Trophoblast cell (in vitro differentiated cells and primary cell): Measurements from ENCODE around the gene FAM120B.
A peak's percentile ranks its signal among the peaks of the same experiment; 100 is the strongest.

Source experiments
- DNase-seq, 2 donors: peaks; one replicate each; pipeline ENCODE4 v3.0.0-alpha.2; 2016
- H2AFZ ChIP-seq: 2 replicates; pipeline ENCODE4 v1.6.1; 2013; ENCODE audit warnings: low read length, moderate library complexity, mild to moderate bottlenecking; ENCODE audit not compliant: insufficient read depth, poor library complexity
- H2AK5ac ChIP-seq: 2 replicates; pipeline ENCODE4 v1.6.1; 2013; ENCODE audit warnings: mild to moderate bottlenecking, low read length
- H2BK120ac ChIP-seq: 2 replicates; pipeline ENCODE4 v1.6.1; 2013; ENCODE audit warnings: low read length, mild to moderate bottlenecking, moderate library complexity; ENCODE audit not compliant: insufficient read depth, poor library complexity
- H2BK12ac ChIP-seq: 2 replicates; pipeline ENCODE4 v1.6.1; 2013; ENCODE audit warnings: mild to moderate bottlenecking, low read length, moderate library complexity
- H2BK5ac ChIP-seq: 2 replicates; pipeline ENCODE4 v1.6.1; 2013; ENCODE audit warnings: low read length, low read depth, moderate library complexity, mild to moderate bottlenecking; ENCODE audit not compliant: poor library complexity
- H3K14ac ChIP-seq: 2 replicates; pipeline ENCODE4 v1.6.1; 2013; ENCODE audit warnings: mild to moderate bottlenecking, low read length
- H3K18ac ChIP-seq: 2 replicates; pipeline ENCODE4 v1.6.1; 2013; ENCODE audit warnings: mild to moderate bottlenecking, low read length
- H3K23ac ChIP-seq: 2 replicates; pipeline ENCODE4 v1.6.1; 2013; ENCODE audit warnings: low read length
- H3K27ac ChIP-seq: 2 replicates; pipeline ENCODE4 v1.5.1; 2013; ENCODE audit warnings: low read depth, mild to moderate bottlenecking, inconsistent platforms, low read length, moderate library complexity
- H3K27me3 ChIP-seq: 2 replicates; pipeline ENCODE4 v1.6.1; 2013; ENCODE audit warnings: inconsistent platforms, mild to moderate bottlenecking, low read length, moderate library complexity; ENCODE audit not compliant: insufficient read depth
- H3K36me3 ChIP-seq, 2 experiments: 1 replicate in 1 of 2; 2 replicates in 1 of 2; pipeline ENCODE4 v1.6.1; 2013; ENCODE audit warnings: low read length in 2 of 2, mild to moderate bottlenecking in 2 of 2, moderate library complexity in 1 of 2; ENCODE audit not compliant: insufficient read depth in 2 of 2, control insufficient read depth in 1 of 2
- H3K4ac ChIP-seq: 2 replicates; pipeline ENCODE4 v1.6.1; 2013; ENCODE audit warnings: low read depth, mild to moderate bottlenecking, low read length, moderate library complexity
- H3K4me1 ChIP-seq, 2 experiments: 1 replicate in 1 of 2; 2 replicates in 1 of 2; pipeline ENCODE4 v1.6.1; 2013; ENCODE audit warnings: low read length in 2 of 2, mild to moderate bottlenecking in 2 of 2, moderate library complexity in 1 of 2; ENCODE audit not compliant: insufficient read depth in 2 of 2, control insufficient read depth in 1 of 2
- H3K4me2 ChIP-seq: 2 replicates; pipeline ENCODE4 v1.6.1; 2013; ENCODE audit warnings: inconsistent platforms, mild to moderate bottlenecking, low read length, moderate library complexity
- H3K4me3 ChIP-seq: 2 replicates; pipeline ENCODE4 v1.5.1; 2013; ENCODE audit warnings: mild to moderate bottlenecking, low read depth, low read length, inconsistent platforms
- H3K79me1 ChIP-seq: one replicate; pipeline ENCODE4 v1.6.1; 2013; ENCODE audit warnings: low read length
- H3K79me2 ChIP-seq: 2 replicates; pipeline ENCODE4 v1.6.1; 2013; ENCODE audit warnings: low read length, mild to moderate bottlenecking; ENCODE audit not compliant: control insufficient read depth, insufficient read depth, poor library complexity
- H3K9ac ChIP-seq: 2 replicates; pipeline ENCODE4 v1.6.1; 2013; ENCODE audit warnings: mild to moderate bottlenecking, low read length
- H3K9me3 ChIP-seq: 2 replicates; pipeline ENCODE4 v1.6.1; 2013; ENCODE audit warnings: low read depth, mild to moderate bottlenecking, control low read depth, inconsistent platforms, low read length; ENCODE audit not compliant: insufficient read depth
- H4K12ac ChIP-seq: 2 replicates; pipeline ENCODE4 v1.6.1; 2013; ENCODE audit warnings: low read depth, mild to moderate bottlenecking, low read length, moderate library complexity
- H4K8ac ChIP-seq: 2 replicates; pipeline ENCODE4 v1.6.1; 2013; ENCODE audit warnings: low read depth, mild to moderate bottlenecking, low read length, moderate library complexity
- H4K91ac ChIP-seq: one replicate; pipeline ENCODE4 v1.6.1; 2013; ENCODE audit warnings: low read depth, mild to moderate bottlenecking, low read length, moderate library complexity
- WGBS: extraction: QIAGEN DNeasy Blood & Tissue Kit; methylation state at CpG from one replicate; pipeline ENCODE4 v1.1.7; 2013; ENCODE audit warnings: missing lambda C conversion rate; ENCODE audit not compliant: insufficient read length, insufficient coverage; ENCODE audit errors: extremely low coverage; 5-methylcytosine and 5-hydroxymethylcytosine counted together

FAM120B gene

DNA sequence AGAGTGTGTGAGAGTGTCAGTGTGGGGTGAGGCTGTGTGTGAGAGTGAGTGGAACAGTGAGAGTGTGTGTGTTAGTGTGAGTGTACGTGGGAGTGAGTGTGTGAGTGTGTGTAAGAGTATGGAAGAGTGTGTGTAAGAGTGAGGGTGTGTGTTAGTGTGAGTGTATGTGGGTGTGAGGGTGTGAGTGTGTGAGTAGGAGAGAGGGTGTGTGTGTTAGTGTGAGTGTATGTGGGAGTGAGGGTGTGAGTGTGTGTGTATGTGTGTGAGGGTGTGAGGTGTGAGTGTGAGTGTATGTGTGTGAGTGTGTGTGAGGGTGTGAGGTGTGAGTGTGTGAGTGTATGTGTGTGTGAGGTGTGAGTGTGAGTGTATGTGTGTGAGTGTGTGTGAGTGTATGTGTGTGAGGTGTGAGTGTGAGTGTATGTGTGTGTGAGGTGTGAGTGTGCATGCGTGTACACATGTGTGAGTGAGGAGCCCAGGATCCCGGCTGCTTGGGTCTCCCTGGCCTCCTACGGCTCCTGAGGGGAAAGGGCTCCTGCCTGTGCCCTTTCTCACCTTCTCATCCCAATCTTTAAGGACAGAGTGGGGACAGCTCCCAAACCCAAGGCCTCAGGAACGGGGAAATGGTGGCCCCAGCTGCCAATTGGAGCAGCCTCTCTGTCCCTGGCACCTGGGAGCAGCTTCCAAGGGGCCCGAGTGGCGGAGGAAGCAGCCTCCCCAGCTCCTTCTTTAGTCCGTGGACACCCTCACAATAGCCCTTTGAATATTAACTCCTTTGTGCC, 146.4 kb downstream of the FAM120B start:
- Histone ChIP-seq H3K36me3 (no peaks in the 10 kb centered on the region), H2BK5ac (no peak overlapping the region), H2AFZ (no peak overlapping the region), H3K9me3 (no peaks in the 10 kb centered on the region), H3K4me3 (peak overlapping the region; percentile 39), H4K8ac (no peak overlapping the region), H3K27me3 (no peaks in the 10 kb centered on the region), H4K12ac (no peak overlapping the region), H3K27ac (no peak overlapping the region), H3K9ac (no peak overlapping the region), H2BK12ac (no peak overlapping the region), H2AK5ac (no peak overlapping the region), H3K4ac (no peak overlapping the region), H3K14ac (no peak overlapping the region), H3K23ac (no peak overlapping the region), H3K4me2 (no peak overlapping the region), H3K4me1 (no peaks in the 10 kb centered on the region), H3K79me2 (no peaks in the 10 kb centered on the region), H2BK120ac (no peak overlapping the region), H3K18ac (no peak overlapping the region), H4K91ac (no peak overlapping the region), H3K79me1 (no peaks in the 10 kb centered on the region)
- no peak for DNase-seq
- WGBS = no CpG with 5 or more reads among the region's 8 CpGs

DNA sequence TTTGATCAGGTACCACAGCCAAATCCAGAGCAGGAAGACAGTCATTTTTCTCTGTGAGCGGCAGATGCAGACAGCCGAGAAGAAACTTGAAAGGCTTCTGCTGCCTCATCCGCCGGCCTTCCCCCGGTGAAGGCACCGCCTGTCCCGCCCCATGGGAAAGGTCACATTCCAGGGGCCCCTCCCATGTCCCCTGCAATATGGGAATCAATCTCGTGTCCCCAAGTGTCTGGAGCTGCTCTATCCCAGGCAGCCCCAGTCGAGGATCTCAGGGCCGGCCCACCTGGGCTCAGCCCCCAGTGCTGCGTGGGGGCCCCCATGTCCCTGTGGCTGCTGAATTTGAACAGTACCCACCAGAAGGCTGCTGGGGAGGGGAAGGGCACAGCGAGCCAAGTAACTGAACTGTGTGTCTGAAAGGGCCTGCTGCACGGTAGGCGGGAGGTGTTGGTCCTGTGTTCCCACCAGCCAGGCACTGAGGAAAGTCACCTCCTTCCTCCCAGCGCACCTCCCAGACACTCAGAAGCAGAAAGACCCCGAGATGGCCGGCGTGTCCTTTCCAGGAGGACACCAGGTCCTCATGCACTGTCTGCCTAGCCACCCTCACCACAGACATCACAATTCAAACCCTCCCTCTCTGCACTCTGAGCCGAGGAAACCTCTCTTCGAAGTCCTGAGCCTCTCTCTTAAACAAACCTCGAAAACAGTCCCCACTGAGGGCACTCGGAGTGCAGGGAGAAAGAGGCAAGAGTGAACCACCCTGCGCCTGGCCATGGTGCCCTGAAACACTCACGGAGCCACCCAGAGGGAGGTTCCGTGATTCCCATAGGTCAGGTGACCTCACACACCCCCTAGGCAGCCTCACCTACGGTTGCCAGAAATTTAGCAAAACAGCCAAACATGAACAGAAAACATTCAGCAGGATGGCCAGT, 147.3 kb downstream of the FAM120B start:
- Histone ChIP-seq H3K4ac (no peak overlapping the region), H3K9me3 (no peaks in the 10 kb centered on the region), H2AK5ac (no peak overlapping the region), H2BK5ac (no peak overlapping the region), H3K27me3 (no peaks in the 10 kb centered on the region), H3K27ac (no peak overlapping the region), H3K4me3 (no peak overlapping the region), H3K79me1 (no peaks in the 10 kb centered on the region), H4K8ac (no peak overlapping the region), H3K36me3 (no peaks in the 10 kb centered on the region), H3K23ac (no peak overlapping the region), H3K4me1 (no peaks in the 10 kb centered on the region), H3K14ac (no peak overlapping the region), H2BK12ac (no peak overlapping the region), H3K4me2 (no peak overlapping the region), H4K12ac (no peak overlapping the region), H2BK120ac (no peak overlapping the region), H3K18ac (no peak overlapping the region), H3K79me2 (no peaks in the 10 kb centered on the region), H2AFZ (no peak overlapping the region), H3K9ac (no peak overlapping the region), H4K91ac (no peak overlapping the region)
- no CpG with 5 or more reads among the region's 26 CpGs for WGBS
- no peak for DNase-seq

DNA sequence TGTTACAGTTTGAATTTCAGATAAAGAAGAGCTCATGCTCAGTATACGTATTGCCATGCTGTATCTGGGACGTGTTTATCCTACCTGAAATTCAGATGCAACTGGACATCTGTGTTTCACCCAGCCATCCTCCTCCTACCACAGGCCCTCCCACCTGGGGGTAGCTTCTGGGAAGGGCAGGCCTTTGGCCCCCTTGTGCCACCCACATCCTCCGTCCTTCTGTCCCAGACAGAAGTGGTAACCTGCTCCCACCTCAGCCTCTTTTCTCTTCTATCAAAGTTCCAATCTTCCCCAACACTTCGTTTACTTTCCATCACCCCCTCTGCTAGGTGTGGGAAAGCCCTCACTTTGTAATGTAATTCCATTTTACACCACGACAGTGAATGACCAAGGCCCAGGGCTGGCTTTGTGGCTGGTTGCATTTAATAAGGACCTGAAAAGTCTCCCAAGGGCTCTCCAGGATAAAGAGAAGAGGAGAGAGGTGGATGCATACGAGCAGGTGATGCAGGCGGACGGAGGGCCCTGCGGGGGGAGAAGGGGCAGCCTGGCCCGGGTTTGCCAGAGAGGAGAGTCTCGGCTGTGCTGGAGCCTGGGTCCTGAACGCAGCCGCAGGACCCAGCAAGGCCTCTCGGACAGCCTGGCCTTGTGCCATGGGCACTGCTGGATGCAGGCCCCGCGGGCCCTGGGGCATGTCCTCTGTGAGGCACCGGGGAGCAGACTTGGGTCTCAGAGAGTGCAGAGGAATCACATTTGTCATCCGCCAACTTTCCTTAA, 148.1 kb downstream of the FAM120B start:
- H3K23ac ChIP-seq = no peak overlapping the region
- H3K9me3 ChIP-seq = no peaks in the 10 kb centered on the region
- no peak overlapping the region for H3K4me2 ChIP-seq
- H3K4me1 ChIP-seq = no peaks in the 10 kb centered on the region
- H4K12ac ChIP-seq = no peak overlapping the region
- no peak overlapping the region for H3K4me3 ChIP-seq
- no peak overlapping the region for H2AFZ ChIP-seq
- no peak for DNase-seq
- H2BK5ac ChIP-seq = no peak overlapping the region
- H2BK120ac ChIP-seq = no peak overlapping the region
- no peak overlapping the region for H3K18ac ChIP-seq
- H4K91ac ChIP-seq = no peak overlapping the region
- H3K79me1 ChIP-seq = no peaks in the 10 kb centered on the region
- H3K14ac ChIP-seq = no peak overlapping the region
- H3K9ac ChIP-seq = no peak overlapping the region
- no peak overlapping the region for H2AK5ac ChIP-seq
- 100% methylated on average over 1 of the region's 18 CpGs for WGBS
- no peak overlapping the region for H3K27ac ChIP-seq
- H3K79me2 ChIP-seq = no peaks in the 10 kb centered on the region
- H3K4ac ChIP-seq = no peak overlapping the region
- no peaks in the 10 kb centered on the region for H3K36me3 ChIP-seq
- no peak overlapping the region for H2BK12ac ChIP-seq
- H4K8ac ChIP-seq = no peak overlapping the region
- H3K27me3 ChIP-seq = no peaks in the 10 kb centered on the region

DNA sequence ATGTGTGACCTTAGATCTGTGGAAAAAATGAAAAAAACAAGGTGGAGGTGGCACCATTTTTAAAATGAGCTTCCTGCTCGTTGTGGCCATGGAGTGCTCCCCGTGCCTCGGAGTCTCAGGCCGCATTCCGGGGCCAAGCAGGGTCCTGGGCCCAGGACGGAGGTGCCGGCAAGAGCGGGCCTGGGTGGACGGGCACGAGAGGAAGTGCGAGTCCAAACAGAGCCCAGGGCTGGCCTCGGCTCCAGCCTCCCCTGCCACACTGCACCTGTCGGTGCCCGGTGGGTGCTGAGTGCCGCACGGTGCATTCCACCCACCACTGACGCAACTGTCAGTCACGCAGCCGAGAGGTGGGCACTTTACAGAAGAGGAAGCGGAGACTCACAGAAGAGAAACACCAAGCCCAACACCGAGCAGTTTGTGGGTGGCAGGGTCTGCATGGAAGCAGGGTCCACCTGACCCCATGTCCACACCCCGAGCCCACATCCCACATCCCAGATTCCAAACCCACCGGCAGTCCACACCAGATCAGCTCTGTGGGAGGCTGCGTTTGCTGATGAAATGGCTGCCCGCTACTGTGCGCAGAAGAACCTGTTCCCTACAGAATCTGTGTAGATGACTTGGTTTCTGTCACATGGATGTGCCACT, 148.9 kb downstream of the FAM120B start:
- H3K27me3 ChIP-seq = no peaks in the 10 kb centered on the region
- no peak overlapping the region for H3K14ac ChIP-seq
- H3K79me2 ChIP-seq = no peaks in the 10 kb centered on the region
- no peaks in the 10 kb centered on the region for H3K36me3 ChIP-seq
- H3K4me3 ChIP-seq = peak overlapping the region; percentile 40
- no peak overlapping the region for H3K27ac ChIP-seq
- no peak for DNase-seq
- H3K4me2 ChIP-seq = no peak overlapping the region
- H2BK5ac ChIP-seq = no peak overlapping the region
- H4K8ac ChIP-seq = no peak overlapping the region
- H2BK120ac ChIP-seq = no peak overlapping the region
- no peak overlapping the region for H4K12ac ChIP-seq
- H4K91ac ChIP-seq = no peak overlapping the region
- H3K18ac ChIP-seq = no peak overlapping the region
- no peak overlapping the region for H3K9ac ChIP-seq
- H2AK5ac ChIP-seq = no peak overlapping the region
- no peak overlapping the region for H3K4ac ChIP-seq
- H3K4me1 ChIP-seq = peaks cover 0 to 3% of the 10 kb centered on the region in 2 experiments
- WGBS = no CpG with 5 or more reads among the region's 26 CpGs
- H2BK12ac ChIP-seq = no peak overlapping the region
- H3K9me3 ChIP-seq = no peaks in the 10 kb centered on the region
- H3K23ac ChIP-seq = no peak overlapping the region
- no peaks in the 10 kb centered on the region for H3K79me1 ChIP-seq
- no peak overlapping the region for H2AFZ ChIP-seq
